Endothelial cell of umbilical vein (primary cell): Measurements from ENCODE around the gene UNC5C. TPM values are rescaled to one million over a fixed set of nuclear protein-coding genes. Genes with fewer than 3 reads are reported as not detected.

Experiments used
- BruUV-seq: library from RNA; stranded (reverse); fragments of 400-500 nt; replicated peaks from 2 replicates; lab custom pipeline; 2021; lab: Mats Ljungman, UMichigan
- CTCF ChIA-PET: fragments of 300-600, 350-600 bp; sonication (Branson Sonifier 250); formaldehyde crosslinking; loops from one replicate; lab custom pipeline; 2021; ENCODE audit warnings: antibody characterized with exemption, inconsistent platforms; lab: Charles Lee
- POLR2A ChIA-PET: fragments of 300-600, 350-600 bp; sonication (Branson Sonifier 250); formaldehyde crosslinking; loops from one replicate; lab custom pipeline; 2021; ENCODE audit warnings: antibody characterized with exemption, inconsistent platforms; lab: Charles Lee
- DNase-seq: peaks from one replicate; pipeline ENCODE4 v3.0.0-alpha.2; 2011; ENCODE audit warnings: low read depth, low spot score
- FAIRE-seq: peaks from 2 replicates; lab custom pipeline; 2011; peaks lifted over from hg19 to GRCh38; lab: Jason Lieb, UNC
- H2AFZ ChIP-seq: 2 replicates; pipeline ENCODE4 v1.6.0; 2012; ENCODE audit warnings: low read depth, low read length, control low read depth, inconsistent platforms
- H3K27ac ChIP-seq: 2 replicates; pipeline ENCODE4 v1.5.1; 2011; ENCODE audit warnings: low read depth, mild to moderate bottlenecking, control low read depth, low read length, moderate library complexity; ENCODE audit not compliant: insufficient read depth
- H3K27me3 ChIP-seq, 2 experiments: 2 replicates each; pipeline versions ENCODE4 v1.6.0 to v1.6.1; 2011; ENCODE audit warnings: low read length in 2 of 2, mixed read lengths in 1 of 2; ENCODE audit not compliant: control insufficient read depth in 2 of 2, insufficient read depth in 2 of 2
- H3K36me3 ChIP-seq, 2 experiments: 2 replicates in 1 of 2; 3 replicates in 1 of 2; pipeline ENCODE4 v1.5.1; 2011; ENCODE audit warnings: low read length in 2 of 2, mild to moderate bottlenecking in 1 of 2, moderate library complexity in 1 of 2; ENCODE audit not compliant: control insufficient read depth in 2 of 2, insufficient read depth in 2 of 2; ENCODE audit errors: extremely low read depth in 1 of 2
- H3K4me1 ChIP-seq: 3 replicates; pipeline ENCODE4 v1.5.1; 2011; ENCODE audit warnings: mild to moderate bottlenecking, low read length; ENCODE audit not compliant: control insufficient read depth, insufficient read depth; ENCODE audit errors: extremely low read depth
- H3K4me2 ChIP-seq: 2 replicates; pipeline ENCODE4 v1.6.1; 2011; ENCODE audit warnings: low read length, control low read depth, mixed read lengths; ENCODE audit not compliant: insufficient read depth
- H3K4me3 ChIP-seq, 3 experiments: fragments of 200-600 bp in 1 of 3; sonication (generic), shearing (Covaris generic) in 1 of 3; replicated peaks in 1 of 3; 2 replicates each; pipeline ENCODE4 v1.5.1; 2011 to 2016; ENCODE audit warnings: control low read depth in 3 of 3, low read length in 3 of 3, mild to moderate bottlenecking in 2 of 3, inconsistent platforms in 1 of 3, low read depth in 1 of 3, moderate library complexity in 1 of 3; ENCODE audit not compliant: insufficient read depth in 1 of 3
- H3K79me2 ChIP-seq: 2 replicates; pipeline ENCODE4 v1.6.0; 2012; ENCODE audit warnings: low read length, inconsistent platforms; ENCODE audit not compliant: control insufficient read depth, insufficient read depth
- H3K9ac ChIP-seq: replicated peaks from 2 replicates; pipeline ENCODE3; 2011; ENCODE audit warnings: low read length, control low read depth; ENCODE audit not compliant: insufficient read depth; ENCODE audit errors: extremely low read depth
- H3K9me1 ChIP-seq: replicated peaks from 3 replicates; pipeline ENCODE4 v1.6.0; 2011; ENCODE audit warnings: mild to moderate bottlenecking, low read length; ENCODE audit not compliant: control insufficient read depth, insufficient read depth; ENCODE audit errors: extremely low read depth
- H3K9me3 ChIP-seq: replicated peaks from 2 replicates; pipeline ENCODE4 v1.5.1; 2012; ENCODE audit warnings: low read length, inconsistent platforms; ENCODE audit not compliant: control insufficient read depth, insufficient read depth
- H4K20me1 ChIP-seq: replicated peaks from 2 replicates; pipeline ENCODE3; 2011; ENCODE audit warnings: mild to moderate bottlenecking, low read length; ENCODE audit not compliant: control insufficient read depth, insufficient read depth; ENCODE audit errors: extremely low read depth
- CTCF ChIP-seq, 2 donors: IDR thresholded peaks; 1 replicate in 1 of 2; 2 replicates in 1 of 2; pipeline ENCODE4 v1.5.1; 2011; ENCODE audit warnings: low read length in 2 of 2, mild to moderate bottlenecking in 2 of 2, moderate library complexity in 2 of 2, control low read depth in 1 of 2, inconsistent platforms in 1 of 2, low read depth in 1 of 2; ENCODE audit not compliant: insufficient read depth in 1 of 2; ENCODE audit errors: extremely low read depth in 1 of 2
- EZH2 ChIP-seq: IDR thresholded peaks from 2 replicates; pipeline ENCODE4 v1.6.1; 2012; ENCODE audit warnings: borderline replicate concordance, low read depth, mild to moderate bottlenecking, moderate library complexity, low read length, inconsistent platforms; ENCODE audit not compliant: severe bottlenecking
- FOS ChIP-seq: IDR thresholded peaks from 2 replicates; pipeline ENCODE4 v1.6.1; 2011; ENCODE audit warnings: mild to moderate bottlenecking, low read length, moderate library complexity, borderline replicate concordance; ENCODE audit not compliant: insufficient read depth
- GATA2 ChIP-seq: IDR thresholded peaks from 2 replicates; pipeline ENCODE4 v1.7.0; 2011; ENCODE audit warnings: low read depth, mild to moderate bottlenecking, moderate library complexity, mixed read lengths, low read length; ENCODE audit not compliant: insufficient read length, insufficient read depth
- JUN ChIP-seq: IDR thresholded peaks from 2 replicates; pipeline ENCODE4 v1.6.1; 2011; ENCODE audit warnings: borderline replicate concordance, low read depth; ENCODE audit not compliant: insufficient read length, insufficient read depth
- MAX ChIP-seq: IDR thresholded peaks from 2 replicates; pipeline ENCODE4 v1.6.1; 2011; ENCODE audit not compliant: insufficient read depth, insufficient read length
- MYC ChIP-seq: IDR thresholded peaks from one replicate; pipeline ENCODE4 v1.6.1; 2011; ENCODE audit warnings: mild to moderate bottlenecking, low read depth, low read length
- POLR2A ChIP-seq: IDR thresholded peaks from 2 replicates; pipeline ENCODE4 v1.6.1; 2012; ENCODE audit warnings: low read depth, mild to moderate bottlenecking, control low read depth, low read length
- POLR2AphosphoS5 ChIP-seq: IDR thresholded peaks from 2 replicates; pipeline ENCODE4 v1.6.1; 2012; ENCODE audit warnings: low read depth, mild to moderate bottlenecking, control low read depth, low read length, moderate library complexity; ENCODE audit not compliant: insufficient read depth
- dilution Hi-C: fragments of 300-500 bp; cut with MboI; formaldehyde crosslinking; loops from one replicate; pipeline ENCODE4 v1.15.0; 2019; ENCODE audit warnings: low sequenced_read_pairs; ENCODE audit not compliant: extremely low pct_ligation_motif_present
- intact Hi-C: fragments of 100-400 bp; cut with micrococcal nuclease; formaldehyde crosslinking; loops from one replicate; pipeline ENCODE4 v1.10.0; 2022
- polyA plus RNA-seq, 4 experiments: library from polyadenylated mRNA; depleted of rRNA in 3 of 4; stranded (reverse) in 3 of 4; unstranded in 1 of 4; fragments of >200 nt; gene quantifications; 2 replicates each; pipeline versions ENCODE4 v1.2.1 to v1.2.3, GENCODE V29; 2011 to 2012; ENCODE audit warnings: missing spikeins in 1 of 4
- total RNA-seq: library from RNA; stranded (reverse); gene quantifications from 2 replicates; pipeline ENCODE4 v1.2.3, GENCODE V29; 2021

UNC5C gene
- total and polyA plus RNA-seq, 2 donors (not counting 3 experiments of a cell fraction or from before 2014, with no cell fraction given) = 0.44 to 0.53 TPM

- Histone ChIP-seq H3K9me1 (no peaks in the 10 kb centered on the region), H3K27ac (no peak overlapping the region), H3K9me3 (no peaks in the 10 kb centered on the region), H3K9ac (no peak overlapping the region), H3K4me1 (peaks cover 10% of the 10 kb centered on the region), H3K27me3 (no peaks in the 10 kb centered on the region), H2AFZ (peak overlapping the region; percentile 34), H3K4me3 (no peak overlapping the region), H3K36me3 (no peaks in the 10 kb centered on the region), H3K79me2 (no peaks in the 10 kb centered on the region), H3K4me2 (peak overlapping the region; percentile 49), H4K20me1 (no peaks in the 10 kb centered on the region)
- no peak for FAIRE-seq
- POLR2A ChIA-PET = no interaction called here
- dilution Hi-C loops (no loop called here), intact Hi-C loops (loop anchor here (2.0 to 5.0 kb wide), 3 partner anchors 72 to 197 kb away; no protein-coding TSS in a partner anchor)
- CTCF ChIA-PET = interaction anchor here (0.9 to 1.9 kb wide), 8 partner anchors 8 to 147 kb away, joined by 3 to 7 read pairs (median 4); no protein-coding TSS in a partner anchor
- DNase-seq = peak; percentile 35
- BruUV-seq = no TSS peak
- TF ChIP-seq EZH2 (no peak), POLR2A (no peak), FOS (no peak), CTCF (IDR thresholded peaks at IDR 0.05; ENCODE audit: extremely low read depth in 1 of 2, insufficient read depth in 1 of 2, low read depth in 1 of 2, low read length in 2 of 2) (no peak), GATA2 (no peak), MAX (no peak), POLR2AphosphoS5 (no peak), MYC (no peak), JUN (no peak)
Observed at GRCh38 chr4:95363966-95364365, 184.8 kb downstream of the UNC5C start.
